ENCODE results near the gene MYO6. TPM values are rescaled to one million over a fixed set of nuclear protein-coding genes. Genes with fewer than 3 reads are reported as not detected.

MYO6 gene
- total and polyA plus RNA-seq, 4 donors, result 15.6 to 100 (median 51.7) TPM

GRCh38 chr6:75926293-75927168 is 177.5 kb downstream of the MYO6 start:
- ATAC-seq (ENCODE audit: insufficient read depth, low FRiP score) (no peak), DNase-seq (no peak)
- peaks cover 0 to 6% (median 0%) of the 10 kb centered on the region in 5 donors for H3K4me1 ChIP-seq (ENCODE audit: control insufficient read depth in 5 of 5, insufficient read depth in 5 of 5, low read length in 5 of 5)
- H3K9me3 ChIP-seq (ENCODE audit: control insufficient read depth in 4 of 4, insufficient read depth in 3 of 4, low read length in 3 of 4), result no peaks in the 10 kb centered on the region
- H3K36me3 ChIP-seq (ENCODE audit: control insufficient read depth in 4 of 4, insufficient read depth in 4 of 4, low read length in 4 of 4), result no peaks in the 10 kb centered on the region
- no peak overlapping the region for H3K4me3 ChIP-seq
- TF ChIP-seq, protein P1, sequence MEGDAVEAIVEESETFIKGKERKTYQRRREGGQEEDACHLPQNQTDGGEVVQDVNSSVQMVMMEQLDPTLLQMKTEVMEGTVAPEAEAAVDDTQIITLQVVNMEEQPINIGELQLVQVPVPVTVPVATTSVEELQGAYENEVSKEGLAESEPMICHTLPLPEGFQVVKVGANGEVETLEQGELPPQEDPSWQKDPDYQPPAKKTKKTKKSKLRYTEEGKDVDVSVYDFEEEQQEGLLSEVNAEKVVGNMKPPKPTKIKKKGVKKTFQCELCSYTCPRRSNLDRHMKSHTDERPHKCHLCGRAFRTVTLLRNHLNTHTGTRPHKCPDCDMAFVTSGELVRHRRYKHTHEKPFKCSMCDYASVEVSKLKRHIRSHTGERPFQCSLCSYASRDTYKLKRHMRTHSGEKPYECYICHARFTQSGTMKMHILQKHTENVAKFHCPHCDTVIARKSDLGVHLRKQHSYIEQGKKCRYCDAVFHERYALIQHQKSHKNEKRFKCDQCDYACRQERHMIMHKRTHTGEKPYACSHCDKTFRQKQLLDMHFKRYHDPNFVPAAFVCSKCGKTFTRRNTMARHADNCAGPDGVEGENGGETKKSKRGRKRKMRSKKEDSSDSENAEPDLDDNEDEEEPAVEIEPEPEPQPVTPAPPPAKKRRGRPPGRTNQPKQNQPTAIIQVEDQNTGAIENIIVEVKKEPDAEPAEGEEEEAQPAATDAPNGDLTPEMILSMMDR (IDR thresholded peaks at IDR 0.05; ENCODE audit: control extremely low read depth, extremely low read depth), result no peak
- no peak overlapping the region for H3K27ac ChIP-seq (ENCODE audit: low read depth in 1 of 2, low read length in 1 of 2)
- H3K27me3 ChIP-seq (ENCODE audit: control insufficient read depth in 3 of 3, insufficient read depth in 3 of 3, low read length in 2 of 3), result no peaks in the 10 kb centered on the region
- no peak overlapping the region for H3K9ac ChIP-seq (ENCODE audit: insufficient read depth in 1 of 2, low read length in 2 of 2)
- 89 to 91% methylated on average over 5 of the region's 5 CpGs for WGBS, 2 donors

- H3K27ac ChIP-seq (ENCODE audit: low read depth in 1 of 2, low read length in 1 of 2), result no peak overlapping the region
- ATAC-seq (ENCODE audit: insufficient read depth, low FRiP score) (no peak), DNase-seq (peak in 2 of 3 donors; percentile 32 to 44)
- H3K9me3 ChIP-seq (ENCODE audit: control insufficient read depth in 4 of 4, insufficient read depth in 3 of 4, low read length in 3 of 4), result no peaks in the 10 kb centered on the region
- H3K9ac ChIP-seq (ENCODE audit: insufficient read depth in 1 of 2, low read length in 2 of 2), result no peak overlapping the region
- peaks cover 0 to 24% (median 5%) of the 10 kb centered on the region in 5 donors for H3K4me1 ChIP-seq (ENCODE audit: control insufficient read depth in 5 of 5, insufficient read depth in 5 of 5, low read length in 5 of 5)
- H3K27me3 ChIP-seq (ENCODE audit: control insufficient read depth in 3 of 3, insufficient read depth in 3 of 3, low read length in 2 of 3), result peaks cover 0 to 3% (median 0%) of the 10 kb centered on the region in 3 donors
- TF ChIP-seq, protein P1 (IDR thresholded peaks at IDR 0.05; ENCODE audit: control extremely low read depth, extremely low read depth), result no peak
- H3K4me3 ChIP-seq, result no peak overlapping the region
- H3K36me3 ChIP-seq (ENCODE audit: control insufficient read depth in 4 of 4, insufficient read depth in 4 of 4, low read length in 4 of 4), result no peaks in the 10 kb centered on the region
- WGBS, 2 donors, result 75 to 83% methylated on average over 11 of the region's 11 CpGs
These were observed 182.1 kb downstream of the MYO6 start for GRCh38 chr6:75931011-75931680.

GRCh38 chr6:75932067-75932466 is 183.0 kb downstream of the MYO6 start:
- H3K4me1 ChIP-seq (ENCODE audit: control insufficient read depth in 5 of 5, insufficient read depth in 5 of 5, low read length in 5 of 5), result peaks cover 0 to 24% (median 5%) of the 10 kb centered on the region in 5 donors
- no peak for ATAC-seq (ENCODE audit: insufficient read depth, low FRiP score)
- H3K27ac ChIP-seq (ENCODE audit: low read depth in 1 of 2, low read length in 1 of 2), result no peak overlapping the region
- H3K27me3 ChIP-seq (ENCODE audit: control insufficient read depth in 3 of 3, insufficient read depth in 3 of 3, low read length in 2 of 3), result peaks cover 0 to 3% (median 0%) of the 10 kb centered on the region in 3 donors
- no peak overlapping the region for H3K9ac ChIP-seq (ENCODE audit: insufficient read depth in 1 of 2, low read length in 2 of 2)
- TF ChIP-seq, protein P1 (IDR thresholded peaks at IDR 0.05; ENCODE audit: control extremely low read depth, extremely low read depth), result no peak
- no peaks in the 10 kb centered on the region for H3K9me3 ChIP-seq (ENCODE audit: control insufficient read depth in 4 of 4, insufficient read depth in 3 of 4, low read length in 3 of 4)
- peak in 2 of 3 donors; percentile 40 to 46 for DNase-seq
- H3K36me3 ChIP-seq (ENCODE audit: control insufficient read depth in 4 of 4, insufficient read depth in 4 of 4, low read length in 4 of 4), result no peaks in the 10 kb centered on the region
- no peak overlapping the region for H3K4me3 ChIP-seq
- 70 to 71% methylated on average over 5 of the region's 5 CpGs for WGBS, 2 donors
